ENCODE data around the gene GPR89A.
"Not testable (repeated sequence)": the region's sequence is repeated elsewhere in the genome, so short reads cannot be mapped to it uniquely, and the experiment has no call there.

Gene GPR89A

DNA sequence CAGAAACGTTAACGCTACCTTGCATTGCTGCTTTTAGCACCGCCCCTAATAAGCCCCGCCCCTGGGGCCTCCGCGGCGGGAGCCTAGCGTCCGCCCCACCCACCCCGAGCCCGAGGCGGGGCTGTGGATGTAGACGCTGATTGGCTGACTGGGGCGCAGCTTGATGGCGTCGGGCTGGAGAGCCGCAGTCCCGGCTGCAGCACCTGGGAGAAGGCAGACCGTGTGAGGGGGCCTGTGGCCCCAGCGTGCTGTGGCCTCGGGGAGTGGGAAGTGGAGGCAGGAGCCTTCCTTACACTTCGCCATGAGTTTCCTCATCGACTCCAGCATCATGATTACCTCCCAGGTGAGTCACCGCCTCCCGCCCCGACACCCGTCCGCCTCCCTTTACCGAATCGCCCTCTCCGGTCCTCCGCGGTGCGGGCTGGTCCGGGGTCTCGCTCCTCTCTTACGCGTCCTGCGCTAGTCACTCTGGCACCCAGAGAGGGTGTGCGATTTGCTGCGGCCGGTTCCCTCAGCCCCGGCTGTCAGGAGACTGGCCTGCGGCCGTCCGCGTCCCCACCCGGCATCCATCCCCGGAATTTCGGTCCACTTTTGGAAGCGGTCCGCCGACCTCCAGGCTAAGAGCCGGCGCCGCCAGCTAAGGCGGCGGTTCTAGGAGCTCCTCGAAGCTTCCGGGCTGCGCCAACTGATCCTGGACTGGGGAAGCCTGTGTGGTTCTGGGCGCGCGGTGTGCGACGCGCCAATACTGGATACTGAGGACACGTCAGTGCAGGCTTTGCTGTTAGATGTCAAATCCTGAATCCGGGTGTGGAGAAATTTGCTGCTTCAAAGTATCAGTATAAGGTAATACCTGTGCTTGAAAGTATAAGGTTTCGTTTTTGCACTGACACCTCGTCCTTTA, at the start of gene GPR89A:
GPR89A (plus strand) TSS at position 156 of the 901 bp plus-strand sequence; CDS start at position 302, 146 bp downstream.
- DNase-seq (ENCODE audit: low read depth in 2 of 2) = peak; percentile 90 to 96

GRCh38 chr1:145586820-145587219, 21.0 kb upstream of the GPR89A start:
- DNase-seq (ENCODE audit: low read depth in 2 of 2) = not testable (repeated sequence)

- DNase-seq (ENCODE audit: low read depth in 2 of 2) = peak in 1 of 2 experiments; percentile 46
Measured at GRCh38 chr1:145590806-145591205, 17.0 kb upstream of the GPR89A start.

DNA sequence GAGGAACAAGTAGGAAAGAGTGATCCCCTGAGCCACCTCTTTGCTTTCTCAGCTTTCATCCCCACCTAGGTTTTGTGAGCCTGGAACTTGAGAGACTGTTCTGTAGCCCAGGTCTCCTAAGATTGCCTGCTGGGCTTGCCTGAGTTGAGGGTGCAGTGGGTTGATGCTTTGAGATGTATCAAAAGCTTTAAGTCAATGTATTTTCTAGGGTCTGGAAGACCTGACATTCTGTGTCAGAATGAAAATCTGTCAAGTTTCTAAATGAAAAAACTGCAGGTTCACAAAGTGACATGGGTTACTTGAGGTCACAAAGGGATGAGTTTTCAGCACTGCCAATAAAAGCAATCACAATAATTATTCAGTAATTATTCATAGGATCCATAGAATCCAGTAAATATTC, 15.4 kb upstream of the GPR89A start:
- DNase-seq (ENCODE audit: low read depth in 2 of 2) = not testable (repeated sequence)

DNA sequence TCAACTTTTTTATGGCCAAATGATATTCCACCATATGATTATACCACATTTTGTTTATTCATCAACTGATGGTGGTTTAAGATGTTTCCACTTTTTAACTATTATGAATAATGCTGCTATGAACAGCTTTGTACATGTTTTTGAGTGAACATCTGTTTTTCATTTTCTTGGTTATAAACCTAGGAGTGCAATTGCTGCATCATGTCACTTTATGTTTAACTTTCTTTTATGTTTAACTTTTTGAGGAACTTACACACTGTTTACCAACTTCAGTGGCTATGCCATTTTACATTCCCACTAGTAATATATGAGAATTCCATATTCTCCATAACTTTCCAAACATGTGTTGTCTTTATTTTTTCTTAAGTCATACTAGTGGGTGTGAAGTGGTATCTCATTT, 12.4 kb upstream of the GPR89A start:
- not testable (repeated sequence) for DNase-seq (ENCODE audit: low read depth in 2 of 2)

DNA sequence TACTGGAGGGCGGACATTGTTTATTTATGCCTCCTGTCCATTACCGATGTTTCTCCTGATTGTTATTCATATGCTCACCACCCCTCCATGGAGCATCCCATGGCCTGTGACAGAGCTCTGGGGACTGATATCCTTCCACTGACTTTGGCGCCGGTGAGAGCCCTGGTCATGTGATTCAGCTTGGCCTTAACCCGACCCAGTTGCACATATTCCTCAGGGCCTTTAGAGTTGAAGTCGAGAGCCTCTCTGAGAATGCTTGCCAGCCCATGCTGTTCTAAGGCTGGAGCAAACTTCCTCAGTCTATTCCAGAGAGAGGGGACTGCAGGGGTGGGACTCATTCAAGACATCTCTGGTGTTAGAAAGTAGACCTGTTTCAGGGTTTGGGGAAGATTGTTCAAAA, 11.6 kb upstream of the GPR89A start:
- DNase-seq (ENCODE audit: low read depth in 2 of 2) = not testable (repeated sequence)

- not testable (repeated sequence) for DNase-seq (ENCODE audit: low read depth in 2 of 2)
Measured at GRCh38 chr1:145599426-145599825, 8.4 kb upstream of the GPR89A start.

DNA sequence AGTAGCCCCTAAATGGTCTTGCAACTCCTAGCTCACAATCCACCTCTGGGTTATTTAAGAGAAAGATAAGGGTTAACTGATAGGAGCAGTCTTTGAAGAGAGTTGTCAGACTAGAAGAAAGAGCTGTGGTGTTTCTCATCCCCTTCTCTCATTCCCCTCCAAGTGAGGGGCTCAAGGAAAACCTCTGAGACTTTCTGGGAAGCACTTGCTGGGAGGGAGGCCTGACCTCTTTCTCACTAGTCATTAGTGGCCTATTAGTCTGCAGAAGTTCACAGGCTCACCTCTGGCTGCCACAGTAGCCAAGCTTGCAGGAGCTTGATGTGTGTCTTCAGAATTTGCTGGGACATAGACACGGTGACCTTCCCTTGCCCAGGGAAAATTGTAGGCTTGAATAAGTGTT, 6.2 kb upstream of the GPR89A start:
- DNase-seq (ENCODE audit: low read depth in 2 of 2) = no peak

- not testable (repeated sequence) for DNase-seq (ENCODE audit: low read depth in 2 of 2)
Measured at GRCh38 chr1:145606840-145607239, 948 bp upstream of the GPR89A start.

DNA sequence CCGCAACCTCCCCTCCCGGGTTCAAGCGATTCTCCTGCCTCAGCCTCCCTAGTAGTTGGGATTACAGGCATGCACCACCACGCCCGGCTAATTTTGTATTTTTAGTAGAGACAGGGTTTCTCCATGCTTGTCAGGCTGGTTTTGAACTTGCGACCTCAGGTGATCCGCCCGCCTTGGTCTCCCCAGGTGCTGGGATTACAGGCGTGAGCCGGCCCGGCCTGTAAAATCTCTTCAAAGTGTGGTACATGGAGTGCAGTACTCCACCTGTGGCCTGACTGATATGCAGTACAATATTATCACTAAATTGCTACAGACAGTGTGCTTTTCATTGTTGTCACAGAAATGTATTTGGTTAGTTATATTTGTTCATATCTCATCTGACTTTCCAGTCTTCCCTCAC, 499 bp upstream of the GPR89A start:
- not testable (repeated sequence) for DNase-seq (ENCODE audit: low read depth in 2 of 2)

GRCh38 chr1:145610744-145611143, 3.0 kb downstream of the GPR89A start:
- DNase-seq (ENCODE audit: low read depth in 2 of 2) = not testable (repeated sequence)

GRCh38 chr1:145620073-145620472, 12.3 kb downstream of the GPR89A start:
- not testable (repeated sequence) for DNase-seq (ENCODE audit: low read depth in 2 of 2)

DNA sequence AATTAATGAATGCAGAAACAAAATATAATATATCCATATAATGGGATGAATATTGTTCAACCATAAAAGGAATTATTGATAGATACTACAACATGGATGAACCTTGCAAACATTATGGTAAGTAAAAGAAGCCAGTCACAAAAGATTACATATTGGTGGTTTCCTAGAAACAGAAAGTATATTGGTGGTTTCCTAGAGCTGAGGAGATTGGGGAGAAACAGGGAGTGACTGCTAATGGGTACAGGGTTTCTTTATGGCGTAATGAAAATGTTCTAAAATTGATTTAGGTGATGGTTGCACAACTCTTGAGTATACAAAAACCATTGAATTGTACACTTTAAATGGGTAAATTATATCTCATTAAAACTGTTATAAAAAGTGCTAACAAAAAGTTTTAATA, 14.4 kb downstream of the GPR89A start:
- not testable (repeated sequence) for DNase-seq (ENCODE audit: low read depth in 2 of 2)

DNA sequence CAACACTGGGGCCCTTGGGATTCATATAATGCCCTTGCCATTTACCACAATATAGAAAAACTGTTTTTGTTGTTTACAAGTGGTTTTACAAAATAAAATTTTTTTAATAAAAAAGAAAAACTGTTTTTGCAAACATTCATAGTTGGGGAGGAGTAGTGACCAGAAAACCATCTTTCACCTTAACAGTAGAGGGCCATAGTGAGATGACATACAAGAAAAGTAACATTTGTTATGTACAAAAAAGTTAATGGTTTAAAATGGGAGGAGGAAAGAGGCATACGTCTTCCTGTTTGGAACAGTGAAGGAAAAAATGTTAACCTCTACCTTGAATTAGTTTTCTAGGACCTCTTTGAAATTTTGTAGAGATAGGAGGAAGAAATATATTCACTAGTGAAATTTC, 28.4 kb downstream of the GPR89A start:
- DNase-seq (ENCODE audit: low read depth in 2 of 2) = not testable (repeated sequence)

DNA sequence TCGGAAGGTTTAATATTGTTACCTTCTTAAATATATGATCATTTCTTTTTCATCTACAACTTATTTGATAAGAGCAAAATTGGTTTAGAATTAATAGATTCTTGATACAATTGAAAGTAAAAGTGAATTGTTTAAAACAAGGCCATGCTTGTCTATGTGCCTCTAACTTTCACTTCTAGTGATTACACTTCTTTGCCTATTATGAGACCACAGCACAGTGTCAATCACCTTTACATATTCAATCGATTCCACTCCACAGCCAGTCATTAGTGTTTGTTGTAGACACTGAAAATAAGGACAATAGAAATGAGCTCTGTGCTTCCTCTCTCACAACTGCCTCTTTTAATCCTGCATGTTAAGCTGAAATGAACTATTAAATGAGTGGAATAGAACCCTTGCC, 34.1 kb downstream of the GPR89A start:
- not testable (repeated sequence) for DNase-seq (ENCODE audit: low read depth in 2 of 2)

GRCh38 chr1:145643990-145644389, 36.2 kb downstream of the GPR89A start:
- DNase-seq (ENCODE audit: low read depth in 2 of 2) = not testable (repeated sequence)

DNA sequence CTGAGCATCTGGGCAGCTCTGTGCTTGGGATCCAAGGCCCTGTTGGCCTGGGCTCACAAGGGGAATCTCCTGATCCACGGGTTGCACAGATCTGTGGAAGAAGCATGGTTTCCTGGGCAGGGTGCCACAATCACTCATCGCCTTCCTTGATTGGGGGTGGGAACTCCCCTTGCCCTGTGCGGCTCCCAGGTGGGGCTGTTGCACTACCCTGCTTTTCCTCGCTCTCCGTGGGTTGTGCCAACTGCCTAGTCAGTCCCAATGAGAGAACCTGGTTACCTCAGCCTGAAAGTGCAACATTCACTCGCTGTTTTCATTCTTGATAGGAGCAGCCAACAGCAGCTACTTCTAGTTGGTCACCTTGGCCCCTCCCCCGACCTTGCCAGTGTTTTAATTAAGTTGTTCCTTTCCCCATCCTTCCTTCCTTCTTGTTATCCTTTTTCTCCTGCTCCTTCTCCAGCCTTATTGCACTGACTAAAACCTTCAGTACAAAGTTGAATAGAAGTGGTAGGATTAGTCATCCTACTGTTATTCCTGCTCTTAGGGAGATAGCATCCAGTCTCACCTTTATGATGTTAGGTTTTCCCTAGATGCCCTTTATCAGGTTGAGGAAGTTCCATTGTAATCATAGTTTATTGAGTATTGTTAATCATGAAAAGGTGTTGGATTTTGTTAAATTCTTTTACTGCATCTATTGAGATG, 48.6 kb downstream of the GPR89A start:
- DNase-seq (ENCODE audit: low read depth in 2 of 2) = not testable (repeated sequence)

- not testable (repeated sequence) for DNase-seq (ENCODE audit: low read depth in 2 of 2)
Measured at GRCh38 chr1:145662502-145662901, 54.7 kb downstream of the GPR89A start.

DNA sequence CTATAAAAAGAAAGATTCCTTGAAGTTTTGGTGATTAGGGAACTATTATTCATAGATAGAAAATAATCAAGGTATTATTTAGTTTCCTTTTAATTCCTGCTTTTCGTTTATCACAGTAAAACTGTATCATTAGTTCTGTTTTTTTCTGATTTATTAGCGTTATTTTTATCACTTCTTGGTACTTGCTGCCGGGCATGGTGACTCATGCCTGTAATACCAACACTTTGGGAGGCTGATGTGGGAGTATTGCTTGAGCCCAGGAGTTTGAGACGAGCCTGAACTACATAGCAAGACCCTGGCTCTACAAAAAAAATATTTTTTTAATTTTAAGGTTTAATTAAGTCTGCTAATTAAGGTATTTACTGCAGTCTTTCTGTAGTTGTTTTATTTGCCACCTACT, 57.2 kb downstream of the GPR89A start:
- not testable (repeated sequence) for DNase-seq (ENCODE audit: low read depth in 2 of 2)

DNA sequence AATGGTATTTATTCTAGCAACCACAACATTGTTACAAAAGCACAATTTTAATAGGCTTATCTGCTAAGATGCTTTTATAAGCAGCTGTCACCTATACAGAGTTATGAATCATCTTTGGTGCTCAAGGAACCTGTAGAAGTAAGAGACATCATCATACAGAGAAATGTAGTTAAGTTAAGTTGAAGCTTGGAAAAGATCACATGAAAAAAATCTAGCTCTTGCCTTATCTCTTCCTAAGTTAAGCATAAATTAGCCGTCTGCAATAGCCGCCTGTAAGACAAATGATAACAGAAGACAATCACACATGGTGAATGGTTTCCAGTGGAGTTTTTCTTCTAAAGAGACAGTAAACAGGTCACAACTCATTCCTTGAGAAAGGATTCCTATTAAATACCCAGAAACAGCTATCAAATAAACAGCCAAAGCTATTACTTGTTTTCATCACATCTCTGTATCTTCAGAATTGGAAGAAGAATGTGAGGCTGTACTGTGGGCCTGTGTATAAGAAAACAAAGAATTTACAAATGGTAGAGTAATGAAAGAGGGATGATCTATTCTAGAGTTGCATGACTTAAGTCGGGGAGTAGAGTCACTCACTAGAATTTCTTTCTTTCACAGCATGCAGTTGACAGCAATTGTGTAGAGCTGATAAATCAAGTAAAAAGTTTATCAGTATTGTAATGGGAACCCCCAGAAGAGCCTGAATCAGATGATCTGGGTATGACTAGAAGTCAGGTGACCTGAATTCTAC, 63.4 kb downstream of the GPR89A start:
- not testable (repeated sequence) for DNase-seq (ENCODE audit: low read depth in 2 of 2)

GRCh38 chr1:145673217-145673616, 65.4 kb downstream of the GPR89A start:
- not testable (repeated sequence) for DNase-seq (ENCODE audit: low read depth in 2 of 2)

DNA sequence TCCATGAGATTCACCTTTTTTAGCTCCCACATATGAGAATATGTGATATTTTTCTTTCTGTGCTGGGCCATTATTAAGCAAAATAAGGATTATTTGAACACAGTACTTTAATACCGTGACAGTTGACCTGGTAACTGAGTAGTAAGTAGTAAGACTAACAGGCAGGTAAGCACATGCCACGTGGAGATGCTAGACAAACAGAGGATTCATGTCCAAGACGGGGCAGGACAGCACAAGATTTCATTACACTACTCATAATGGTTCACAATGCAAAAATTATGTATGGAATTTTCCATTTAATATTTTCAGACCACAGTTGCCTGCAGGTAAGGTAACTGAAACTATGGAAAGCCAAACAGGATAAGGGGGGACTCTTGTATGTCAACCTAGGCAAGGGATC, 77.1 kb downstream of the GPR89A start:
- not testable (repeated sequence) for DNase-seq (ENCODE audit: low read depth in 2 of 2)
